Measurements from ENCODE around the gene LNX2.

Gene LNX2

GRCh38 chr13:27595055-27595811, 25.1 kb downstream of the LNX2 start:
- Histone ChIP-seq H3K4me3 (ENCODE audit: low read depth, low read length) (no peak overlapping the region), H3K4me1 (no peaks in the 10 kb centered on the region), H3K27me3 (ENCODE audit: control insufficient read depth, insufficient read depth, low read length) (no peaks in the 10 kb centered on the region), H3K9ac (no peak overlapping the region), H3K36me3 (ENCODE audit: control insufficient read depth, insufficient read depth, low read length) (no peaks in the 10 kb centered on the region), H3K27ac (no peak overlapping the region), H3K9me3 (ENCODE audit: control insufficient read depth, low read length) (no peaks in the 10 kb centered on the region), H3K4me2 (ENCODE audit: low read length) (no peak overlapping the region), H3K79me2 (no peaks in the 10 kb centered on the region), H2AFZ (no peak overlapping the region)
- no peak for TF ChIP-seq CTCF (IDR thresholded peaks at IDR 0.05)

DNA sequence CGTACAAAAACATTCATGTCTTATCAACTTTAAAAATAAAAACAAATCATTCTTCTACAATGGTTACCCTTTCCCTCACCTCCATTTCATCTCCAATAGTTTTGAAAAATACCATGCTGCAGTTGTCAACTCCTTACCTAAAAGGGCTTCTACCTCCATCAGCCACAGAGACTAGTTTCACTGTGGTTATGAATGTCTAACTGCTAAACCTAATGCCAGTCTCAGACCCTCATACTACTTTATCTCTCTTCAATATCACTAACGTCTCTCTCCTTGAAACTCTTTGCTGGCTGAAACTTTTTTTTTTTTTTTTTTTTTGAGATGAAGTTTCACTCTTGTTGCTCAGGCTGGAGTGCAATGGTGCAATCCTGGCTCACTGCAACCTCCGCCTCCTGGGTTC, 27.1 kb downstream of the LNX2 start:
- Histone ChIP-seq H3K9ac (no peak overlapping the region), H3K27me3 (ENCODE audit: control insufficient read depth, insufficient read depth, low read length) (no peaks in the 10 kb centered on the region), H3K4me1 (no peaks in the 10 kb centered on the region), H3K27ac (no peak overlapping the region), H3K79me2 (no peaks in the 10 kb centered on the region), H2AFZ (no peak overlapping the region), H3K9me3 (ENCODE audit: control insufficient read depth, low read length) (no peaks in the 10 kb centered on the region), H3K4me3 (ENCODE audit: low read depth, low read length) (no peak overlapping the region), H3K4me2 (ENCODE audit: low read length) (no peak overlapping the region), H3K36me3 (ENCODE audit: control insufficient read depth, insufficient read depth, low read length) (no peaks in the 10 kb centered on the region)
- TF ChIP-seq CTCF (IDR thresholded peaks at IDR 0.05), result no peak

GRCh38 chr13:27592865-27593264, 27.5 kb downstream of the LNX2 start:
- no peak overlapping the region for H3K9ac ChIP-seq
- no peak overlapping the region for H3K4me2 ChIP-seq (ENCODE audit: low read length)
- H3K79me2 ChIP-seq, result no peaks in the 10 kb centered on the region
- no peaks in the 10 kb centered on the region for H3K27me3 ChIP-seq (ENCODE audit: control insufficient read depth, insufficient read depth, low read length)
- H3K9me3 ChIP-seq (ENCODE audit: control insufficient read depth, low read length), result no peaks in the 10 kb centered on the region
- H3K36me3 ChIP-seq (ENCODE audit: control insufficient read depth, insufficient read depth, low read length), result no peaks in the 10 kb centered on the region
- H3K4me3 ChIP-seq (ENCODE audit: low read depth, low read length), result no peak overlapping the region
- H3K27ac ChIP-seq, result no peak overlapping the region
- H2AFZ ChIP-seq, result no peak overlapping the region
- H3K4me1 ChIP-seq, result no peaks in the 10 kb centered on the region
- no peak for TF ChIP-seq CTCF (IDR thresholded peaks at IDR 0.05)

DNA sequence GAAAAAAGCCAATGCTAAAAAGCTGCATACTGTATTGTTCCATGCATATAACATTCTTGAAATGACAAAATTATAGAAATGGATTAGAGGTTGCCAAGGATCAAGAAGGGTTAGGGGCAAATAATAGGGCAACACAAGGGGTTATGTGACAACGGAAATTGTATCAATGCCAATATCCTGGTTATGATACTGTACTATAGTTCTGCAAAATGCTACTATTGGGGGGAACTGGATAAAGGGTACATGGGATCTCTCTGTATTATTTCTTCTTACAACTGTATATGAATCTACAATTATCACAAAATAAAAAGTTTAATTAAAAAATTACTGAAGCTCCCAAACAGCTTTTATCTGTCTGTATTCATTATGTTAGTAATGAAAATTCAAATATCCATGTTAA, 31.9 kb downstream of the LNX2 start:
- Histone ChIP-seq H3K36me3 (ENCODE audit: control insufficient read depth, insufficient read depth, low read length) (no peaks in the 10 kb centered on the region), H3K9me3 (ENCODE audit: control insufficient read depth, low read length) (no peaks in the 10 kb centered on the region), H3K9ac (no peak overlapping the region), H3K4me2 (ENCODE audit: low read length) (no peak overlapping the region), H3K79me2 (no peaks in the 10 kb centered on the region), H3K27me3 (ENCODE audit: control insufficient read depth, insufficient read depth, low read length) (no peaks in the 10 kb centered on the region), H3K27ac (no peak overlapping the region), H3K4me1 (no peaks in the 10 kb centered on the region), H3K4me3 (ENCODE audit: low read depth, low read length) (no peak overlapping the region), H2AFZ (no peak overlapping the region)
- no peak for TF ChIP-seq CTCF (IDR thresholded peaks at IDR 0.05)
